Effector memory CD8-positive, alpha-beta T cell (primary cell): ENCODE measurements around the gene INPP5A.

Experiments used
- ATAC-seq: fragments of 150-1000 bp; cut with Tn5 transposase; replicated peaks from 2 replicates; pipeline ENCODE4 v1.10.0; 2021; ENCODE audit warnings: mild to moderate bottlenecking, moderate library complexity
- DNase-seq, 3 experiments: peaks; one replicate each; pipeline ENCODE4 v3.0.0; 2021
- H3K27ac Mint-ChIP-seq, 2 donors: one replicate each; pipeline ENCODE4 v1.8.0; 2022; ENCODE audit warnings: mild to moderate bottlenecking in 2 of 2, mixed read lengths in 2 of 2, moderate library complexity in 2 of 2
- H3K27me3 Mint-ChIP-seq, 2 donors: one replicate each; pipeline ENCODE4 v1.8.0; 2022; ENCODE audit warnings: mixed read lengths in 2 of 2
- H3K36me3 Mint-ChIP-seq: one replicate; pipeline ENCODE4 v1.8.0; 2022; ENCODE audit warnings: mild to moderate bottlenecking, moderate library complexity, mixed read lengths; ENCODE audit not compliant: insufficient read depth
- H3K4me1 Mint-ChIP-seq, 2 donors: one replicate each; pipeline ENCODE4 v1.8.0; 2022; ENCODE audit warnings: low read depth in 2 of 2, mixed read lengths in 2 of 2
- H3K4me3 Mint-ChIP-seq, 2 donors: one replicate each; pipeline ENCODE4 v1.8.0; 2022; ENCODE audit warnings: mild to moderate bottlenecking in 2 of 2, mixed read lengths in 2 of 2, moderate library complexity in 2 of 2
- H3K9me3 Mint-ChIP-seq, 2 donors: one replicate each; pipeline ENCODE4 v1.8.0; 2022; ENCODE audit warnings: mixed read lengths in 2 of 2

The INPP5A gene

GRCh38 chr10:132662186-132662920, 124.8 kb downstream of the INPP5A start:
- H3K4me3 Mint-ChIP-seq: no peak overlapping the region

DNA sequence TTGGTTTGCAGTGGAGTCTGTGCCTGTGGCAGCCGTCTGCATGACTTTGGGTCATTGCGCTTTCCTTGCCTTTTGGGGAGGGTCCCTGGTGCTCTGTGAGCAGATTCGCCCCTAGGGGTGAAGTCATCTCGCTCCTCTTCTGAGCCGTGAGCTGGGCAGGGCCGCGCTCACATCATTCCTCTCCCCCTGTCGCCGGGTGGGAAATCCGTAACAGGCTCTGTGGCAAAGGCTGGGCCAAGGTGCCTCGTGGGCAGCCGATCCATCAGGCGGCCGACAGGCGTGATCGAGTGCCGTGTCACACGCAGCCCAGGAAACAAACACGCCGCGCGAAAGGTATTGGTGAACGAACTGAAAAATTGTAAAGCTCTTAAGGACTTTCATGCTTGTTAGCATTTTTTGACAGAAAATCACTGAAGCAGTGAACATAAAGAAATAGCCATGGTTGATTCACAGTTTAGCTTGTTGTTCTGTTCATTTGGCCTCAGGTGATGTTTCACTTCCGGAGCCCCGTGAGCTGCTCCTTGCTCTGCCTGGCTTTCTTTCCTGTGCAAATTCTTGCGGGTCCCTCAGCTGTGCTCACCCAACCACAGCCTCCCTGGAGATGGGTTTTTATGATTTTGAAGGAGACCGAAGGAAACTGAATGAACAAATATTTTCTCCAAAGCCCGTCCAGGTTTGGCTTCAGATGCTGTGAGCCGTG, 126.2 kb downstream of the INPP5A start:
- no peaks in the 10 kb centered on the region for H3K4me1 Mint-ChIP-seq
- no peak for DNase-seq
- H3K27me3 Mint-ChIP-seq: no peaks in the 10 kb centered on the region
- no peak overlapping the region for H3K4me3 Mint-ChIP-seq
- H3K36me3 Mint-ChIP-seq: no peaks in the 10 kb centered on the region
- no peaks in the 10 kb centered on the region for H3K9me3 Mint-ChIP-seq
- ATAC-seq: no peak
- H3K27ac Mint-ChIP-seq: no peak overlapping the region

More at GRCh38 chr10:132662186-132662920, 124.8 kb downstream of the INPP5A start:
- no peaks in the 10 kb centered on the region for H3K27me3 Mint-ChIP-seq
- H3K4me1 Mint-ChIP-seq: no peaks in the 10 kb centered on the region
- ATAC-seq (no peak), DNase-seq (no peak)
- peak overlapping the region in 1 of 2 donors; percentile 44 for H3K27ac Mint-ChIP-seq
- H3K36me3 Mint-ChIP-seq: no peaks in the 10 kb centered on the region
- no peaks in the 10 kb centered on the region for H3K9me3 Mint-ChIP-seq

- Mint-ChIP-seq H3K27ac (no peak overlapping the region), H3K4me1 (no peaks in the 10 kb centered on the region), H3K36me3 (no peaks in the 10 kb centered on the region), H3K4me3 (no peak overlapping the region), H3K9me3 (no peaks in the 10 kb centered on the region), H3K27me3 (no peaks in the 10 kb centered on the region)
- DNase-seq (no peak), ATAC-seq (no peak)
Observed at GRCh38 chr10:132664407-132664806, 126.8 kb downstream of the INPP5A start.

DNA sequence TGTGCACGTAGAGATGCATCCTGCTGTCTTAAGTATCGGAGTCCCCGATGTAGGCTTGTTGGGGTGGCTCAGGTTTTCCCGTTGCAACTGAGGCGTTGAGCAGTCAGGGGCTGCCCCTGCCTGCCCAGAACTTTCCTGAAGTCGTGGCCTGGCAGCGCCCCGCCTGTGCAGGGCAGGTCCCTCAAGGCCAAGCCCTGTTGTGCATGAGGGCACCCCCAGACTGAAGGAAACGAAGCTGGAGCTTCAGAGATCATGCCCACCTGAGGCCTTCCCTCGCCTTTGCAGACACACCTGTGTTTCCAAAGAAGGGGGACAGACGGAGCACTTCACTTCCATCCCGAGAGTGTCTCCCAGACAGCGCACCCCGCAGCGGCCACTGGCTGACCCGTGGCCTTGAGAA, 127.3 kb downstream of the INPP5A start:
- Mint-ChIP-seq H3K9me3 (no peaks in the 10 kb centered on the region), H3K27me3 (no peaks in the 10 kb centered on the region), H3K27ac (no peak overlapping the region), H3K36me3 (no peaks in the 10 kb centered on the region), H3K4me3 (no peak overlapping the region), H3K4me1 (no peaks in the 10 kb centered on the region)
- DNase-seq (no peak), ATAC-seq (no peak)

GRCh38 chr10:132665946-132666704, 128.5 kb downstream of the INPP5A start:
- H3K27me3 Mint-ChIP-seq: no peaks in the 10 kb centered on the region
- no peaks in the 10 kb centered on the region for H3K9me3 Mint-ChIP-seq
- no peaks in the 10 kb centered on the region for H3K36me3 Mint-ChIP-seq
- H3K4me1 Mint-ChIP-seq: no peaks in the 10 kb centered on the region
- ATAC-seq (no peak), DNase-seq (no peak)
- no peak overlapping the region for H3K4me3 Mint-ChIP-seq
- no peak overlapping the region for H3K27ac Mint-ChIP-seq

GRCh38 chr10:132666705-132667341, 129.2 kb downstream of the INPP5A start:
- H3K27ac Mint-ChIP-seq: no peak overlapping the region

GRCh38 chr10:132667342-132668047, 129.9 kb downstream of the INPP5A start:
- Mint-ChIP-seq H3K4me1 (peaks cover 0 to 1% of the 10 kb centered on the region in 2 donors), H3K4me3 (no peak overlapping the region), H3K27ac (no peak overlapping the region), H3K27me3 (no peaks in the 10 kb centered on the region), H3K36me3 (no peaks in the 10 kb centered on the region), H3K9me3 (no peaks in the 10 kb centered on the region)
- ATAC-seq (no peak), DNase-seq (no peak)

More at GRCh38 chr10:132666705-132667341, 129.2 kb downstream of the INPP5A start:
- Mint-ChIP-seq H3K27me3 (no peaks in the 10 kb centered on the region), H3K4me1 (peaks cover 0 to 1% of the 10 kb centered on the region in 2 donors), H3K9me3 (no peaks in the 10 kb centered on the region), H3K4me3 (no peak overlapping the region), H3K36me3 (no peaks in the 10 kb centered on the region)
- no peak for DNase-seq
- ATAC-seq: no peak

DNA sequence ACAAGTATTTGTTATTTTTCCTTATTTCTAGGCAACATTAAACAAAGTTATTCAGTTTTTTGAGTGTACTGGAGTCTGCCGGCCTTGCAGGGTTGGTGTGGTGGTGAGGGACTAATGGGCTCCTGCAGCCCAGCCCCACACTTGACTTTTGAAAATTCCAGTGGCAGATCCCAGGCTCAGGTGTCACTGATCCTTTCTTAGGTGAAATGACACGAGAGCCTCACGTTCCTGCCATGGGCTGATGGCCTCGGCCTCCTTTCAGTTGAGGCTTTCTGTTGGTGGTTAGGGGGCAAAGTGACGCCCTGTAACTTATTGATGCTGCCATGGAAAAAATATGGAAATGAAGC, 130.4 kb downstream of the INPP5A start:
- no peak overlapping the region for H3K27ac Mint-ChIP-seq
- DNase-seq (no peak), ATAC-seq (no peak)
- peaks cover 0 to 1% of the 10 kb centered on the region in 2 donors for H3K4me1 Mint-ChIP-seq
- H3K36me3 Mint-ChIP-seq: no peaks in the 10 kb centered on the region
- H3K4me3 Mint-ChIP-seq: no peak overlapping the region
- H3K27me3 Mint-ChIP-seq: no peaks in the 10 kb centered on the region
- no peaks in the 10 kb centered on the region for H3K9me3 Mint-ChIP-seq

GRCh38 chr10:132669208-132669861, 131.7 kb downstream of the INPP5A start:
- Mint-ChIP-seq H3K9me3 (no peaks in the 10 kb centered on the region), H3K4me3 (no peak overlapping the region), H3K27ac (no peak overlapping the region), H3K27me3 (no peaks in the 10 kb centered on the region), H3K36me3 (no peaks in the 10 kb centered on the region), H3K4me1 (peaks cover 0 to 1% of the 10 kb centered on the region in 2 donors)
- ATAC-seq (no peak), DNase-seq (no peak)

DNA sequence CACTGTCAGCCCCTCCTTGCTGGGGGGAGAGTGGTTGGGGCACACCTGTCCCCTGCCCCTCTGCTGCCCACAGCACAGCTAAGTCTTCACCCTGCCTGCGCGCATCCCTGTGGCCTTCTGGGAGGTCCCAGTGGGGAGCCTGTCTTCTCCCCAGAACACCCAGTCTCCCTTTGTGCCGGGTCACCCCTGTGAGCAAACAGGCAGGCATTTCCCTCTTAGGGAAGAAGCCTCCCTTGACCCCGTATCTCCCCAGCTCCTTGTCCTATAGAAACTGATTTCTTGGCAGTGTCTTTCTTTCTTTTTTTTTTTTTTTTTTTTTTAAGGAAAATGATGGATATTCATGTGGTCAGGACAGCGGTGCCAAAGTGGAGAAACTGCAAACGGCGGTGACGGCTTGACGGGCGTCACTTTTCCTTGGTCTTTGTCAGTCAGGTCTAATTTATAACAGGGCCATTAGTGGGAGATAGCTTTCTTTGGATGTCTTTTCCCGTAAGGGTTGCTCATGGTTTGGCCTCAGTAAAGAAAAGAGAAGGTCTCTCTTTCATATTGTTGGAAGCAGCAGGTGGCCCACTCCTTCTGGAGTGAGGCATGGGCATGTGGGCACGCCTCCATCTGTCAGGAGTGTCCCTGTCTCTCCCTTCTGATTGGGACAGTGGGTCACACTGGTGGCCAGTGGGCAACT, 133.1 kb downstream of the INPP5A start:
- Mint-ChIP-seq H3K36me3 (no peaks in the 10 kb centered on the region), H3K9me3 (no peaks in the 10 kb centered on the region), H3K4me3 (no peak overlapping the region), H3K27me3 (no peaks in the 10 kb centered on the region), H3K4me1 (peaks cover 6% of the 10 kb centered on the region in 2 donors), H3K27ac (peak overlapping the region in 1 of 2 donors; percentile 63)
- DNase-seq (no peak), ATAC-seq (no peak)

DNA sequence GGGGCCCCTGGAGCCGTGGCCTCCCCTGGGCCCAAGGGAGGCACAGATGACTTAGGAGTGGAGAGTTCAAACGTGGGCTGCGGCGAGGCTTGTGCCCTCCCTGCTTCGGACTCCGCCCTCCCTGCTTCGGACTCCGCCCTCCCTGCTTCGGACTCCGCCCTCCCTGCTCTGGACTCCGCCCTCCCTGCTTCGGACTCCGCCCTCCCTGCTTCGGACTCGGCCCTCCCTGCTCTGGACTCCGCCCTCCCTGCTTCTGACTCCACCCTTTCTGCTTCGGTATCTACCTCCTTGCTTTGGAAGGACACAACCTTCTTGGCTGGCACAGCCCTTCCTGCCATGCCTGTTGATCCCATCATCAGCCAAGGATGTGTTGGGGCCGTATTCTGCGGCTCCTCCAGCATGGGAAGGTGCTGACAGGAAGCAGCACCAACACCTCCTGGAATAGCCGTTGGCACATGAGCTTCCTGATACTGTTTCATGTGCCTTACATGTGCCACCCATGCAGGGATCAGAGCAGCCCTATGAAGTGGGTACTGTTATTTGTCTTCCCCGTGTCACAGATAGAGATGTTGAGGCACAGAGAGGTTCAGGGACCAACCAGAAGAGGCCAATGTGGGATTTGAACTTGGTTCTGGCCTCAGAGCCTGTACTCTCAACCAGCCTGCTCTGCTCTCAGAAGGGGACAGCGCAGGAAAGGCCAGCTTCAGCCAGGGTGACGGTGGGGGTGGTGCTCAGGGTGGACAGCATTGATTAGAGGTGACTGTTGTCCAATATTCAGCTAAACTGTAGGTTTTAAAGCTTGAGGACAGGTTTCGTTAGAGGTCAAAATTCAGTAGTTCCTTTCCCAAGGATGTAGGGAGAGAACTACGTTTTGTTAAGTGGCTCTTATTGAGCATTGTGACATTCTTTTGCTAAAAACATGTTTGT, 133.9 kb downstream of the INPP5A start:
- H3K36me3 Mint-ChIP-seq: no peaks in the 10 kb centered on the region
- no peaks in the 10 kb centered on the region for H3K27me3 Mint-ChIP-seq
- H3K27ac Mint-ChIP-seq: no peak overlapping the region
- ATAC-seq (no peak), DNase-seq (no peak)
- H3K4me1 Mint-ChIP-seq: peaks cover 6% of the 10 kb centered on the region in 2 donors
- H3K4me3 Mint-ChIP-seq: no peak overlapping the region
- H3K9me3 Mint-ChIP-seq: no peaks in the 10 kb centered on the region
